Left forelimb (tissue), 1 donor: ENCODE results near the gene CHURC1.
"Not testable (repeated sequence)": the region's sequence is repeated elsewhere in the genome, so short reads cannot be mapped to it uniquely, and the experiment has no call there.

ENCODE experiments used
- DNase-seq: peaks from one replicate; pipeline ENCODE4 v3.0.0-alpha.2; 2018; ENCODE audit warnings: low spot score

Gene CHURC1

DNA sequence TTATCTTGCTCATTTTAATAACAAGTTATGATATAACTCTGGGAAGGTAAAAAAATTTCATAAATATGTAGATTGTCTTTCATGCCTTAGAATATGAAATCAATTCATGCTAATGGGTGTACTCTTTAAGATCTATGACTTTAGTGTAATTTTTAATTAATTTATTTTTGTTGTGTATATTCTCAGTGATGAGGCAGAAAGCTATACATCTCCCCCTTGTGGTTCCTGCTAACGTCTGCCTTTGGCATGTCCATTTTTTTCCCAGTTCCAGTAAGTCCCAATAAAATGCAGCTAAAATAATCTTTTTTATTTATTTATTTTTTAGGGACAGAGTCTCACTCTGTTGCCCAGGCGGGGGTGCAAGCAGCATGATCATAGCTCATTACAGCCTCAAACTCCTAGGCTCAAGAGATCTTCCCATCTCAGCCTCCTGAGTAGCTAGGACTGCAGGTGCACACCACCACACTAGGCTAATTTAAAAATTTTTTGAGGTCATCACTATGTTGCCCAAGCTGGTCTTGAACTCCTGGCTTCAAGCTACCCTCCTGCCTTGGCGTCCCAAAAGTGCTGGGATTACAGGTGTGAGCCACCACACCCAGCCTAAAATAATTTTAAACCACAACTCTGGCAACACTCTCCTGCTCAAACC, 3.3 kb upstream of the CHURC1 start:
- no peak for DNase-seq

DNA sequence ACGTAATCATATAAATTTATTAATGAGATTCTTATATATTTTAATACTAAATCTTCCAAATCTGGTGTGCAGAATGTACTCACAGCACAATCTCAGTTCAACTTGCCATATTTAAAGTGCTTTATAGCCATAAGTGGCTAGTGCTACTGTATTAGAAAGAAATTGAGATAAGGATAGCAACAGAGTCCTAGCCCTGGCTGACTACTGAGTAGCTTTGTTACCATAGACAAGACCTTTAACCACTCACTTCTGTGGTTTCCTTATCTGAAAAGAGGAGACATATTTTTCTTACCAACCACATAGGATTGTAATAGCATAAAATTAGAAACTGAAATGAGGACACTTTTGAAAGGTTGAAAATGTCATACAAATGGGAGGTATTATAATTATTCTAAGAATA, 2.0 kb upstream of the CHURC1 start:
- DNase-seq = no peak

GRCh38 chr14:64913477-64913876, 778 bp upstream of the CHURC1 start:
- not testable (repeated sequence) for DNase-seq

- DNase-seq = no peak
Measured at GRCh38 chr14:64915029-64915424, 772 bp downstream of the CHURC1 start.

DNA sequence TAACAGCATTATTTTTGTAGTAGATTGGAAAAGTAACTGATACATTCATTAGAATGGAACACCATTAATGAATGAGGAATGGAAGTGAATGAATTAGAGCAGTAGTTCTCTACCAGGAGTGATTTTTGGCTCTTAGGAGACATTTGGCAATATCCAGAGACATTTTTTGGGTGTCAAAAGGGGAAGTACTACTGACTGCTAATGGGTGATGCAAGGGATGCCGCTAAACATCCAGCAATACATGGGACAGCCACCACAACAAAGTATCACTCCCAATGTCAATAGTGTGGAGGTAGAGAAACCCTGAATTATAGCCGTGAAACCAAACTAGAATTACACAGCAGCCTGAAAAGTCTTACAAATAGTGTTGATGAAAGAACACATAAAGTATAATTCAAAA, 1.5 kb downstream of the CHURC1 start:
- DNase-seq = no peak

- DNase-seq = no peak
Measured at GRCh38 chr14:64918216-64918615, 4.0 kb downstream of the CHURC1 start.

DNA sequence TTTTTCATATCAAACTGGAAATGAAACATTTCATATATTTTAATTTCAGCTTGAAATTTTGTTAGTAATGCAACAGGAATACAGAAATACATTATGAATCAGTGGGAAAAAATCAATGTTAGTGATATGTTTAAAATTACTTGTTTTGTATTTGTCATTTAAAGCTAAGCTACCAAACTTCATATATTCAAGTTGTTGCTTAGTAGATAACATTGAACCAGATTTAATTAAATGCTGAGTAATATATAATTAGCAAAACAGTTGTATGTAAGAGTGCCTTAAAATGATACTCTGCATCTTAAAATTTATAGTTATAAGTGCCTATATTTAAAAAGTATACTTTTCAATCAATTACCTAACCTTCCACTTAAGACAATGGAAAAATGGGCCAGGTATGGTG, 5.0 kb downstream of the CHURC1 start:
- no peak for DNase-seq

DNA sequence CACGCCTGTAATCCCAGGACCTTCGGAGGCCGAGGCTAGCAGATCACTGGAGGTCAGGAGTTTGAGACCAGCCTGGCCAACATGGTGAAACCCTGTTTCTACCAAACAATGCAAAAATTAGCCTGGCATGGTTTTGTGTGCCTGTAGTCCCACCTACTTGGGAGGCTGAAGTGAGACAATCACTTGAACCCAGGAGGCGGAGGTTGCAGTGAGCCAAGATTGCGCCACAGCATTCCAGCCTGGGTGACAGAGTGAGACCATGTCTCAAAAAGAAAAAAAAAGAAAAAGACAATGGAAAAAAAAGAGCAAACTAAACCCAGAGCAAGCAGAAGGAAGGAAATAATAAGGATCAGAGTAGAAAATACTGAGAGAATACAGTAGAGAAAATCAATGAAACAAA, 5.4 kb downstream of the CHURC1 start:
- DNase-seq = no peak

DNA sequence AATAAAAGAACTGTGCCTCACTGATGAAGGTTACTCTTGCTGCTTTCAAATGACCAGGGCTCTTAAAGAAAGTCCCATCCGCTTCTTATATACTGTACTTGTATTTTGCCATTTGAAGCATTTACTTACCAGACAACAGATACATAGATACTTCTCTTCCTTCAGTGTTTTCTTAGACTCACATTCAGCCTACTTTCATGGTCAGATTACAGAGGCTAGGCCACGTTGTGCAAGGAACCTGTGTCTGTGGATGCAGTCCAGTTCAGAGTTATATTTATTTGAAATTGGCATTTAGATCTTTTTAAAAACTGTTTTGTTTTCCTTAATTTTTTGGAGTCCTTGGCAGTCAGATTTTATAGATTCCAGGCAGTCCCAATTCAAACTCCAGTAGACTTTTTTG, 6.2 kb downstream of the CHURC1 start:
- no peak for DNase-seq

DNA sequence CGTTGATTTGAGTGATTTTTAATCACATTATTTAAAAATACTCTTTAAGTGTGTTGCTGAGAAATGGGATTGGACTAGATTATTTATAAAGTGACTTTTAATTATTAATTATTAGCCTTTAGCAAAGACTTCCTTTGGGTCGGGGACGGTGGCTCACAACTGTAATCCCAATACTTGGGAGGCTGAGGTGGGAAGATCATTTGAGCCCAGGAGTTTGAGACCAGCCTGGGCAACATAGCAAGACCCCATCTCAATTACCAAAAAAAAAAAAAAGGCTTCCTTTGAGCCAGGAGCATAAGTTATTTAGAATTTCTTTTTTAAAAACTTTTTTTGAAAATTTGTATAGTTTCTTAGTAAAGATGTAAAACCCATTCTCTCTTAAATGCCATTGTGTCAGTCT, 8.8 kb downstream of the CHURC1 start:
- no peak for DNase-seq

- DNase-seq = no peak
Measured at GRCh38 chr14:64926398-64926995, 12.2 kb downstream of the CHURC1 start.

DNA sequence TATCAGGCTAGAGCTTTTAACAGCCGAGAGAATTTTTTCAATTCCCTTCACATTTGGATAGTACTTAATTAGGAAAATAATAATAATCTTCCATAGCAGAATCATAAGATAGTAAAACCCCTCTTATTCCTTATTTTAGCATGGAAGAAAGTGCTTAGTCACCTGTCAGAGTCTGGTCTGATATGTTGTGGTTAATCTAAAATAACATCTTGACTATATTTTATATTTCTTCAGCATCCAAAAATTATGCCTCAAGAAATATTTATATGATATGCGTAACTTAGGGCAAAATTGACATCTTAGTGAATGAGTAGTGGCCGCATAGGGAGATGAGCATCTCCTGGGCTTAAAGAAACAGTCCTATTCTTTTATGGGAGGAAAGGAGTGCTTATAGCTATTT, 12.8 kb downstream of the CHURC1 start:
- no peak for DNase-seq

GRCh38 chr14:64928239-64929013, 14.2 kb downstream of the CHURC1 start:
- no peak for DNase-seq

GRCh38 chr14:64929014-64929359, 14.7 kb downstream of the CHURC1 start:
- DNase-seq = no peak

- DNase-seq = no peak
Measured at GRCh38 chr14:64930085-64930843, 16.0 kb downstream of the CHURC1 start.

GRCh38 chr14:64931123-64931522, 16.9 kb downstream of the CHURC1 start:
- DNase-seq = no peak

GRCh38 chr14:64932231-64932630, 18.0 kb downstream of the CHURC1 start:
- DNase-seq = no peak

GRCh38 chr14:64934338-64934929, 20.2 kb downstream of the CHURC1 start:
- no peak for DNase-seq

GRCh38 chr14:64935508-64935907, 21.3 kb downstream of the CHURC1 start:
- DNase-seq = no peak

GRCh38 chr14:64937171-64937820, 23.0 kb downstream of the CHURC1 start:
- no peak for DNase-seq

DNA sequence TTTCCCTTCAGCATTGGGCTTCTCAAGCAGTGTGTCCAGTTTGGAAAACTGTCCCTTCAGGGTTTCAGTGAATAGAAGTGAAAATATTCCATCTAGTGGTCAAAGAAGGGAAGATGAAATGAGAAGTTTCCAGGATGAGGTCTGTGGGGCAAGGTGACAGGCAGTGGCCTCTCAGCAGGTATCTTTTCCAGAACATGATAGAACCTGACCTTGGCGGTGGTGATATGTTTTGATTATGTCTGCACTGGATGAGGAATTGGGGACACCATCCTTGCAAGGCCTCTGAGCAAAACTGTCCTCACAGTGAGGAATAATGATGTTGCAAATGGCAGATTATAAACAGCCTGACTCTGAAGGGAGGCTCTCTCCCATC, 23.6 kb downstream of the CHURC1 start:
- no peak for DNase-seq
